Heart left ventricle (tissue), 16 donors: Measurements from ENCODE around the gene TNFRSF4. TPM values are rescaled to one million over a fixed set of nuclear protein-coding genes. Genes with fewer than 3 reads are reported as not detected.

Source experiments
- ATAC-seq, 4 donors: fragments of 200-7000 bp; cut with Tn5 transposase; one replicate each; pipeline ENCODE4 v1.9.1; 2020 to 2022; ENCODE audit warnings: moderate library complexity in 4 of 4, mild to moderate bottlenecking in 3 of 4, moderate number of reproducible peaks in 1 of 4
- DNase-seq, 5 donors: peaks; one replicate each; pipeline ENCODE4 v3.0.0-alpha.2; 2020
- H3K27ac ChIP-seq, 12 donors: fragments of 200-600 bp; sonication (generic) in 4 of 12; one replicate each; pipeline versions ENCODE4 v1.5.0 to v1.8.0; 2016 to 2022; ENCODE audit warnings: mild to moderate bottlenecking in 2 of 12
- H3K27me3 ChIP-seq, 9 donors: fragments of 200-600 bp; sonication (generic) in 2 of 9; one replicate each; pipeline versions ENCODE4 v1.5.1 to v1.8.0; 2016 to 2022; ENCODE audit warnings: mild to moderate bottlenecking in 3 of 9
- H3K36me3 ChIP-seq, 9 donors: fragments of 200-600 bp; sonication (generic) in 2 of 9; one replicate each; pipeline versions ENCODE4 v1.5.0 to v1.8.0; 2018 to 2022; ENCODE audit warnings: mild to moderate bottlenecking in 2 of 9
- H3K4me1 ChIP-seq, 12 donors: fragments of 200-600 bp; sonication (generic) in 4 of 12; one replicate each; pipeline versions ENCODE4 v1.5.0 to v1.8.0; 2016 to 2022; ENCODE audit warnings: mild to moderate bottlenecking in 3 of 12
- H3K4me3 ChIP-seq, 12 donors: fragments of 200-600 bp; sonication (generic) in 4 of 12; one replicate each; pipeline versions ENCODE4 v1.5.0 to v1.8.0; 2017 to 2022; ENCODE audit warnings: mild to moderate bottlenecking in 9 of 12, moderate library complexity in 4 of 12
- H3K9me3 ChIP-seq, 12 donors: fragments of 200-600 bp; sonication (generic) in 4 of 12; one replicate each; pipeline versions ENCODE4 v1.5.0 to v1.8.0; 2016 to 2022; ENCODE audit warnings: mild to moderate bottlenecking in 1 of 12
- CTCF ChIP-seq, 12 donors: fragments of 200-600 bp; sonication (generic) in 4 of 12; IDR thresholded peaks; one replicate each; pipeline versions ENCODE4 v1.5.0 to v1.8.0; 2018 to 2022; ENCODE audit warnings: antibody characterized with exemption in 12 of 12, mild to moderate bottlenecking in 5 of 12
- POLR2A ChIP-seq, 2 donors: fragments of 450-650 bp; IDR thresholded peaks; one replicate each; pipeline ENCODE4 v1.6.1; 2017; ENCODE audit warnings: antibody characterized with exemption in 2 of 2, mild to moderate bottlenecking in 2 of 2, moderate library complexity in 2 of 2
- WGBS, 4 donors: extraction: QIAGEN DNeasy Blood & Tissue Kit in 2 of 4; methylation state at CpG; one replicate each; pipeline versions ENCODE4 v1.1.5 to v1.1.7; 2013 to 2018; 5-methylcytosine and 5-hydroxymethylcytosine counted together
- intact Hi-C, 10 donors: fragments of 100-400 bp; cut with DNase I; formaldehyde crosslinking; loops; one replicate each; pipeline versions ENCODE4 v1.11.1 to v1.14.2; 2022
- polyA plus RNA-seq, 2 donors: library from polyadenylated mRNA; stranded (reverse); fragments of 200-250 nt; gene quantifications; one replicate each; pipeline ENCODE4 v1.2.3, GENCODE V29; 2013
- total RNA-seq, 9 donors: library from RNA; depleted of rRNA in 2 of 9; stranded (reverse); fragments of >200 nt in 2 of 9; fragmentation: NEBNext Ultra II Directional in 3 of 9; extraction: Animal tissue kit (Norgen Biotek cat#: 25700) in 3 of 9; gene quantifications; one replicate each; pipeline versions ENCODE4 v1.1.0 to v1.2.4, GENCODE V29; 2016 to 2023
- donor health status: ischemic (EF 13 %, LVEDD 7.1; RV severe dilation, severe dysfunction).
- donor health status: healthy with polysubstance abuse.
- donor health status: DM: no; HTN: yes; CAD: no.
- donor health status: DM: no; HTN: no; CAD: no.
- donor health status: ischemic (EF 25% LVEDD 6.9; RV normal size, moderate dysfunction).
- donor health status: ischemic (EF 25% LVEDD 5.7; RV mildly dilated, moderate dysfunction).
- donor health status: healthy.
- donor health status: DM: yes; HTN: yes; CAD: no.
- donor health status: ischemic (EF 35%, LVEDD 5.7; RV mildly dilated, moderate dysfunction).
- donor health status: nonischemic (EF 11% LVEDD 7.7; RV severe dilation, severe dysfunction).
- donor health status: DM: yes; HTN: yes; CAD: no.
- donor health status: PGD.
- donor health status: ischemic (EF 29% LVEDD 5.4; RV normal size, mild dysfunction).
- donor health status: nonischemic (EF 23%, LVEDD 6.1; RV moderate dilation, normal function).

TNFRSF4 gene
- total and polyA plus RNA-seq, 11 donors = 1.1 to 23.8 (median 2.7) TPM

- Histone ChIP-seq H3K4me1 (peaks cover 0 to 18% (median 11%) of the 10 kb centered on the region in 12 donors), H3K9me3 (no peaks in the 10 kb centered on the region), H3K4me3 (peak overlapping the region; percentile 26 to 62 (median 52)), H3K36me3 (no peaks in the 10 kb centered on the region), H3K27ac (peak overlapping the region in 5 of 12 donors; percentile 51 to 71 (median 64)), H3K27me3 (peaks cover 0 to 44% (median 11%) of the 10 kb centered on the region in 9 donors)
- 1 to 5% (median 2%) methylated on average over 12 to 109 of the region's 109 CpGs for WGBS, 4 donors
- ATAC-seq = peak in 3 of 4 donors; percentile 35 to 76 (median 67)
- TF ChIP-seq POLR2A (IDR thresholded peaks at IDR 0.05) (no peak), CTCF (IDR thresholded peaks at IDR 0.05) (no peak)
- intact Hi-C loops = loop anchor here in 1 of 10 donors (5.0 kb wide), 1 partner anchor 39 kb away; no protein-coding TSS in a partner anchor
- DNase-seq = peak; percentile 59 to 85 (median 75)
Measured at GRCh38 chr1:1200876-1201810, 12.8 kb downstream of the TNFRSF4 start.

- H3K4me1 ChIP-seq = peaks cover 0 to 13% (median 8%) of the 10 kb centered on the region in 12 donors
- WGBS, 4 donors = 71 to 80% (median 73%) methylated on average over 8 to 31 of the region's 31 CpGs
- ATAC-seq (peak in 2 of 4 donors; percentile 3 to 34), DNase-seq (peak in 4 of 5 donors; percentile 19 to 43 (median 26))
- H3K27ac ChIP-seq = peak overlapping the region in 1 of 12 donors; percentile 64
- peak overlapping the region in 9 of 12 donors; percentile 46 to 62 (median 56) for H3K4me3 ChIP-seq
- intact Hi-C loops = loop anchor here in 2 of 10 donors (5.0 kb wide), 2 partner anchors 38 to 43 kb away; no protein-coding TSS in a partner anchor
- H3K9me3 ChIP-seq = peaks cover 0 to 7% (median 0%) of the 10 kb centered on the region in 12 donors
- H3K27me3 ChIP-seq = peaks cover 0 to 34% (median 5%) of the 10 kb centered on the region in 9 donors
- no peaks in the 10 kb centered on the region for H3K36me3 ChIP-seq
- TF ChIP-seq CTCF (IDR thresholded peaks at IDR 0.05) (no peak), POLR2A (IDR thresholded peaks at IDR 0.05) (no peak)
Measured at GRCh38 chr1:1199961-1200875, 13.7 kb downstream of the TNFRSF4 start.

GRCh38 chr1:1199141-1199960, 14.6 kb downstream of the TNFRSF4 start:
- H3K4me1 ChIP-seq = peaks cover 0 to 13% (median 8%) of the 10 kb centered on the region in 12 donors
- H3K9me3 ChIP-seq = peaks cover 0 to 16% (median 0%) of the 10 kb centered on the region in 12 donors
- ATAC-seq (no peak), DNase-seq (peak in 4 of 5 donors; percentile 5 to 52 (median 18))
- peaks cover 0 to 28% (median 5%) of the 10 kb centered on the region in 9 donors for H3K27me3 ChIP-seq
- H3K36me3 ChIP-seq = no peaks in the 10 kb centered on the region
- TF ChIP-seq CTCF (IDR thresholded peaks at IDR 0.05) (no peak), POLR2A (IDR thresholded peaks at IDR 0.05) (no peak)
- H3K4me3 ChIP-seq = no peak overlapping the region
- no peak overlapping the region for H3K27ac ChIP-seq
- intact Hi-C loops = loop anchor here in 1 of 10 donors (5.0 kb wide), 1 partner anchor 42 kb away; no protein-coding TSS in a partner anchor
- WGBS, 4 donors = 85 to 90% (median 87%) methylated on average over 11 to 22 of the region's 22 CpGs
